ENCODE data around the gene OGT.

The OGT gene

GRCh38 chrX:71621603-71622002 lies 88.7 kb downstream of the OGT start:
- no peak for DNase-seq (ENCODE audit: low read depth in 3 of 3, low spot score in 1 of 3)

DNA sequence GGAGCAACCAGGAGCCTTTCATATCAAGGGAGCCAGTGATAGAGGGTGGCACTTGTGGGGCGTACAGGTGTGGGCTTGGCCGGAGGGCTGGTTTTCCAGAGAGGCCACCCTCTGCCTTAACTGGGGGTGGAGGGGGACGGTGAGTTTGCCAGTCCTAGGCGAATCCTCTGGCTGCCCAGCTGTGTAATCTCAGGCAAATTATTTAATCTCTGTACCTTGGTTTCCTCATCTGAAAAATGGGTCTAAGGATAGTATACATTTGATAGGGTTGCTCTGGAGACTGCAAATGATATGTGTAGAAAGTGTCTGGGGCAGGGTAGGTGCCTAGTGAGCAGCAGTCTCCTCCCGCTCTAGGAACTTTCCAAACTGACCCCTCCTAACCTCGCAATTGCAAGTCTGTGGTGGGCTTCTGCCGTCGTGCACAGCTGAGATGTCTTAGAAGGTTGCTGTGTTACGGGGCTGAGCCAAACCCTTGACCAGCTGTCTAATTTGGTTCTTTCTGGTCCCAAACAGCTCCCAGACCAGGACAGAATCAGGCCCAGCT lies 89.2 kb downstream of the OGT start:
- no peak for DNase-seq (ENCODE audit: low read depth in 3 of 3, low spot score in 1 of 3)

DNA sequence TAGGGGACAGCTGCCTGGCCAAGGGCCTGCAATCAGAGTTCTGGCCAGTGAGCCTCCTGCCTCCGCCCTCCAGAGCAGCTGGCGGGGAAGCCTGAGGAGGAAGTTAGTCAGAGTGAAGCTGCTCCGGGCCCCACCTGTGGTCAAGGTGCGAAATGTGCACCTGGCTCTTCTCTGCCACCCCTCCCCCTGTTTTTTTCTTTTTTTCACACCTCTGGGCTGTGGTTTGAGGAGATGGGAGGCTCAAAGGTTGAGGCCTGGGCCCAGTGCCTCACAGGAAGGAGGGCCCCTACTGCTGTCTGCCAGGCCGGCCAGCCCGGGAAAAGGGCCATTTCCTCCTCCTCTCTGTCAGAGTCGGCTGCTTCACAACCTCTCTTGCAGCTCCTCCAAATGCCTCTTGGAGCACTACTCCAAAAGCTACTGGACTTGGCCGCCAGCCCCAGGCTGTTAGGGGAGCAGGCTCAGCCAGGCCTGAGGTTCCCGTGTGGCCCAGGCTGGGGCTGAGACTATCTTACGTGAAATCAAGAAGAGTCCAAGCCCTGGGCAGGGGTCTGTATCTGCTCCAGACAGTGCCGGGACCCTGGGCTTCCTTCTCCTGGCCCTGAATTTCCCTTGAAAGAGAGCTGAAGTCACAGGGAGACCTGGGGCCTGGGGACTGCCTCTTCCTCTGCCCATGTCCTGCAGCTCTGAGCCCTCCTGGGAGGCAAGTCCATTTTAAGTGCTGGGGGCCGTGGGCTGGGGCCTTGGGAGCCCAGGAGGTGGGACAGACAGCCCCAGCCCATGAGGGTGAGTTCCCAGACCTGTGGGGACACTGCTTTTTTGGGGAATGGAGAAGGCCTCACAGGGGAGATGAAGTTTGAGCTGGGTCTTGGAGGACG lies 89.9 kb downstream of the OGT start:
- DNase-seq (ENCODE audit: low read depth in 3 of 3, low spot score in 1 of 3), result peak in 2 of 3 donors; percentile 32 to 35

GRCh38 chrX:71623714-71624113 lies 90.8 kb downstream of the OGT start:
- no peak for DNase-seq (ENCODE audit: low read depth in 3 of 3, low spot score in 1 of 3)

- no peak for DNase-seq (ENCODE audit: low read depth in 3 of 3, low spot score in 1 of 3)
These were observed 92.6 kb downstream of the OGT start for GRCh38 chrX:71625471-71625870.
